Sigmoid colon (tissue), 4 donors: ENCODE results near the gene LTC4S.

Experiments
- CTCF ChIP-seq, 4 experiments: fragments of 450-650 bp in 3 of 4; fragments of 200-600 bp in 1 of 4; IDR thresholded peaks; one replicate each; pipeline ENCODE4 v1.5.1; 2016 to 2019; ENCODE audit warnings: antibody characterized with exemption in 4 of 4, mild to moderate bottlenecking in 3 of 4, moderate library complexity in 2 of 4
- EP300 ChIP-seq, 4 donors: sonication (generic); formaldehyde crosslinking; IDR thresholded peaks; one replicate each; pipeline ENCODE4 v1.6.1; 2017; ENCODE audit warnings: antibody characterized with exemption in 4 of 4
- POLR2A ChIP-seq, 2 donors: fragments of 450-650 bp; IDR thresholded peaks; one replicate each; pipeline ENCODE4 v1.6.1; 2016; ENCODE audit warnings: antibody characterized with exemption in 2 of 2, mild to moderate bottlenecking in 2 of 2, moderate library complexity in 2 of 2
- POLR2AphosphoS5 ChIP-seq, 4 donors: sonication (generic); formaldehyde crosslinking; IDR thresholded peaks; one replicate each; pipeline ENCODE4 v1.6.1; 2017; ENCODE audit warnings: antibody characterized with exemption in 4 of 4

- no peak for TF ChIP-seq POLR2A (IDR thresholded peaks at IDR 0.05)
- TF ChIP-seq CTCF (IDR thresholded peaks at IDR 0.05) = peak; percentile 39 to 78 (median 52)
- TF ChIP-seq EP300 (IDR thresholded peaks at IDR 0.05) = no peak
- peak in 3 of 4 donors; percentile 7 to 40 (median 39) for TF ChIP-seq POLR2AphosphoS5 (IDR thresholded peaks at IDR 0.05)
Observed at GRCh38 chr5:179801304-179802206, 7.8 kb downstream of the LTC4S start.
